ENCODE results near the gene TBC1D1.
A peak's percentile ranks its signal among the peaks of the same experiment; 100 is the strongest.

The TBC1D1 gene

GRCh38 chr4:38023347-38024205, 132.7 kb downstream of the TBC1D1 start:
- no peak overlapping the region for H3K4me3 ChIP-seq (ENCODE audit: low read length)
- no peak for DNase-seq (ENCODE audit: low read depth)
- TF ChIP-seq CTCF (IDR thresholded peaks at IDR 0.05; ENCODE audit: insufficient read depth, low read depth, low read length, missing control alignments), result no peak

GRCh38 chr4:38024206-38024509, 133.3 kb downstream of the TBC1D1 start:
- no peak for TF ChIP-seq CTCF (IDR thresholded peaks at IDR 0.05; ENCODE audit: insufficient read depth, low read depth, low read length, missing control alignments)
- no peak overlapping the region for H3K4me3 ChIP-seq (ENCODE audit: low read length)
- DNase-seq (ENCODE audit: low read depth), result no peak

- DNase-seq (ENCODE audit: low read depth), result no peak
- no peak for TF ChIP-seq CTCF (IDR thresholded peaks at IDR 0.05; ENCODE audit: insufficient read depth, low read depth, low read length, missing control alignments)
- no peak overlapping the region for H3K4me3 ChIP-seq (ENCODE audit: low read length)
Observed at GRCh38 chr4:38025665-38026064, 134.8 kb downstream of the TBC1D1 start.

- no peak for DNase-seq (ENCODE audit: low read depth)
- no peak for TF ChIP-seq CTCF (IDR thresholded peaks at IDR 0.05; ENCODE audit: insufficient read depth, low read depth, low read length, missing control alignments)
- no peak overlapping the region for H3K4me3 ChIP-seq (ENCODE audit: low read length)
Observed at GRCh38 chr4:38026158-38026740, 135.4 kb downstream of the TBC1D1 start.

- no peak for TF ChIP-seq CTCF (IDR thresholded peaks at IDR 0.05; ENCODE audit: insufficient read depth, low read depth, low read length, missing control alignments)
- DNase-seq (ENCODE audit: low read depth), result peak; percentile 82
- no peak overlapping the region for H3K4me3 ChIP-seq (ENCODE audit: low read length)
Observed at GRCh38 chr4:38030023-38030422, 139.1 kb downstream of the TBC1D1 start.

GRCh38 chr4:38034986-38035882, 144.3 kb downstream of the TBC1D1 start:
- TF ChIP-seq CTCF (IDR thresholded peaks at IDR 0.05; ENCODE audit: insufficient read depth, low read depth, low read length, missing control alignments), result peak; percentile 66
- DNase-seq (ENCODE audit: low read depth), result peak; percentile 66
- H3K4me3 ChIP-seq (ENCODE audit: low read length), result no peak overlapping the region
